H1 (cell line): ENCODE results near the gene B3GALT6.

Experiments used
- CBX8 ChIP-seq: fragments of 300-800, 300-1000 bp; sonication (generic); IDR thresholded peaks from 2 replicates; pipeline ENCODE4 v1.7.1; 2016; ENCODE audit warnings: low read depth, low read length, borderline replicate concordance
- EZH2 ChIP-seq: fragments of 200-600 bp; sonication (generic); IDR thresholded peaks from 2 replicates; pipeline ENCODE4 v1.7.1; 2012; ENCODE audit warnings: low read depth, mild to moderate bottlenecking, moderate library complexity, low read length, inconsistent platforms; ENCODE audit not compliant: severe bottlenecking
- MAFK ChIP-seq: IDR thresholded peaks from 2 replicates; pipeline ENCODE4 v1.6.1; 2012; ENCODE audit warnings: low read depth, mild to moderate bottlenecking, improper control_type of control experiment, low read length
- POLR2AphosphoS5 ChIP-seq: IDR thresholded peaks from 2 replicates; pipeline ENCODE4 v1.6.1; 2011; ENCODE audit warnings: low read depth, low read length

DNA sequence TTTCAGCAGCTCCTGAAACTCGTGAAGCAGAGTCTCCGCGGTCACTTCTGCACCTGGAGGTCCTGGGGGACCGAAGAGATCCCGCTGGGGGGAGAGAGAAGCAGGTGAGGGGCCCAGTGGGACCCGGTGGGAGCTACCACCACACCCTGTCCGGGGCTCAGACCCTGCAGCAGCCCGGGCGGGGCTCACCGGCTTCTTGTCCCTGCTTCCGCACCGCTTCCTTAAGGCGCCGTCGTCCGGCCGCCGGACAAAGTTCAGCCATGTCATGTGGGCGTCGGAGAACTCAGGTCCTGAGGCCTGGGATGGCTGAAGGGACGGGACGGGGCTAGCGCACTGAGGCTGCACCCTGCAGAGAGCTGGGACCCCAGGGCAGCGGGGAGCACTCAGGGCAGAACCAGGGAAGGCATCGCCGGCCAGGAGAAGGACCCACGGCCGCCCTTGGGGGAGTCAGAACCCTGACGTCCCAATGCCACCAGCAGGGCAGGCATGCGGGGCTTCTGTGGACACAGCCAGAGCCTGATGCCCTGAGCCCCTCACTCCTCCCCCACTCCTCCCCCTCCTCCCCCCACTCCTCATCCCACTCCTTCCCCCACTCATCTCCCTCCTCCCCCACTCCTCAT is 12.3 kb downstream of the B3GALT6 start:
- TF ChIP-seq CBX8 (no peak), EZH2 (no peak), POLR2AphosphoS5 (no peak), MAFK (no peak)
